Smooth muscle cell (in vitro differentiated cells): ENCODE results near the gene FAM222A. TPM values are rescaled to one million over a fixed set of nuclear protein-coding genes. Genes with fewer than 3 reads are reported as not detected.

Source experiments
- DNase-seq: peaks from one replicate; lab custom pipeline; 2025; ENCODE audit not compliant: unreplicated experiment; lab: John Stamatoyannopoulos, UW
- H2AFZ ChIP-seq: fragments of 200-600 bp; sonication (generic); 2 replicates; pipeline ENCODE4 v1.6.0; 2016; ENCODE audit warnings: antibody characterized with exemption, low read depth, mild to moderate bottlenecking
- H3F3A ChIP-seq: fragments of 200-600 bp; sonication (generic); 2 replicates; pipeline ENCODE4 v1.6.0; 2017; ENCODE audit warnings: antibody characterized with exemption, low read depth
- H3K27ac ChIP-seq: fragments of 200-600 bp; sonication (generic); 2 replicates; pipeline ENCODE4 v1.5.1; 2016; ENCODE audit warnings: low read depth, mild to moderate bottlenecking
- H3K27me3 ChIP-seq: fragments of 200-600 bp; sonication (generic); 2 replicates; pipeline ENCODE4 v1.6.1; 2016; ENCODE audit warnings: low read depth, mild to moderate bottlenecking
- H3K36me3 ChIP-seq: fragments of 200-600 bp; sonication (generic); 2 replicates; pipeline ENCODE4 v1.5.1; 2016; ENCODE audit warnings: low read depth
- H3K4me1 ChIP-seq: fragments of 200-600 bp; sonication (generic); 2 replicates; pipeline ENCODE4 v1.5.1; 2016; ENCODE audit warnings: low read depth
- H3K4me2 ChIP-seq: fragments of 200-600 bp; sonication (generic); 2 replicates; pipeline ENCODE4 v1.6.0; 2016; ENCODE audit warnings: mild to moderate bottlenecking
- H3K4me3 ChIP-seq: fragments of 200-600 bp; sonication (generic); 2 replicates; pipeline ENCODE4 v1.5.1; 2016; ENCODE audit warnings: mild to moderate bottlenecking
- H3K79me2 ChIP-seq: fragments of 200-600 bp; sonication (generic); 2 replicates; pipeline ENCODE4 v1.6.0; 2016; ENCODE audit warnings: low read depth, mild to moderate bottlenecking
- H3K9ac ChIP-seq: fragments of 200-600 bp; sonication (generic); 2 replicates; pipeline ENCODE4 v1.6.0; 2016; ENCODE audit warnings: low read depth
- H3K9me3 ChIP-seq: fragments of 200-600 bp; sonication (generic); replicated peaks from 2 replicates; pipeline ENCODE4 v1.5.1; 2016; ENCODE audit warnings: low read depth
- H4K20me1 ChIP-seq: fragments of 200-600 bp; sonication (generic); 2 replicates; pipeline ENCODE4 v1.6.0; 2016; ENCODE audit warnings: low read depth
- WGBS: methylation state at CpG from one replicate; pipeline ENCODE4 v1.1.7; 2016; ENCODE audit warnings: low lambda C conversion rate; 5-methylcytosine and 5-hydroxymethylcytosine counted together
- polyA plus RNA-seq: library from polyadenylated mRNA; unstranded; fragments of >200 nt; fragmentation: Nextera tagmentation; extraction: Ambion mirVana; gene quantifications from 2 replicates; pipeline ENCODE4 v1.2.1, GENCODE V29; 2016
- total RNA-seq: library from RNA; depleted of rRNA; stranded (reverse); fragments of >200 nt; gene quantifications from 2 replicates; pipeline ENCODE4 v1.2.3, GENCODE V29; 2014
- TF ChIP-seq, protein P1 (sequence below): fragments of 200-600 bp; sonication (generic); IDR thresholded peaks from 2 replicates; pipeline ENCODE4 v1.5.1; 2017; ENCODE audit warnings: borderline replicate concordance, mild to moderate bottlenecking, antibody characterized with exemption; ENCODE audit not compliant: insufficient read depth, poor library complexity, severe bottlenecking

The FAM222A gene
- total and polyA plus RNA-seq, 2 experiments from 2014 or later, result 0.85 to 1.7 TPM

DNA sequence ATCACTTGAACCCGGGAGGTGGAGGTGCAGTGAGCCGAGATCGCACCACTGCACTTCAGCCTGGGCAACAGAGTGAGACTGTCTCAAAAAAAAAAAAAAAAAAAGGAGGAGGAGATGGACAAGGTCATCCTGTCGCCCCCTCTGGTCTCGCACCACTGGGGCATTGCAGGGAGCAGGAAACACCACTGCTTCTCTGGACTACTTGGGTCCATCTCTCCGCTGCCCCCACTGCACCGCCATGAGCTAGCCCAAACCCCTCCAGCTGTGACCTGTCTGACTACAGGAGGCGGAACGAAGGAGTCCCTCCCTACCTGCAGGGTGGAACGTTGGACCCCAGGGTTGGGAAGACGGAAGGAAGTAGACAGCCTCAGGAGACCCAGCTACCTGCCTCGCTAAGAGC lies 18.2 kb upstream of the FAM222A start:
- no peak overlapping the region for H2AFZ ChIP-seq
- no peaks in the 10 kb centered on the region for H3K36me3 ChIP-seq
- no peaks in the 10 kb centered on the region for H4K20me1 ChIP-seq
- H3K27ac ChIP-seq, result no peak overlapping the region
- peaks cover 9% of the 10 kb centered on the region for H3F3A ChIP-seq
- H3K4me2 ChIP-seq, result peak overlapping the region; percentile 67
- H3K4me3 ChIP-seq, result no peak overlapping the region
- H3K9ac ChIP-seq, result no peak overlapping the region
- no peaks in the 10 kb centered on the region for H3K27me3 ChIP-seq
- WGBS, result 89% methylated on average over 12 of the region's 12 CpGs
- DNase-seq, result no peak
- TF ChIP-seq, protein P1, sequence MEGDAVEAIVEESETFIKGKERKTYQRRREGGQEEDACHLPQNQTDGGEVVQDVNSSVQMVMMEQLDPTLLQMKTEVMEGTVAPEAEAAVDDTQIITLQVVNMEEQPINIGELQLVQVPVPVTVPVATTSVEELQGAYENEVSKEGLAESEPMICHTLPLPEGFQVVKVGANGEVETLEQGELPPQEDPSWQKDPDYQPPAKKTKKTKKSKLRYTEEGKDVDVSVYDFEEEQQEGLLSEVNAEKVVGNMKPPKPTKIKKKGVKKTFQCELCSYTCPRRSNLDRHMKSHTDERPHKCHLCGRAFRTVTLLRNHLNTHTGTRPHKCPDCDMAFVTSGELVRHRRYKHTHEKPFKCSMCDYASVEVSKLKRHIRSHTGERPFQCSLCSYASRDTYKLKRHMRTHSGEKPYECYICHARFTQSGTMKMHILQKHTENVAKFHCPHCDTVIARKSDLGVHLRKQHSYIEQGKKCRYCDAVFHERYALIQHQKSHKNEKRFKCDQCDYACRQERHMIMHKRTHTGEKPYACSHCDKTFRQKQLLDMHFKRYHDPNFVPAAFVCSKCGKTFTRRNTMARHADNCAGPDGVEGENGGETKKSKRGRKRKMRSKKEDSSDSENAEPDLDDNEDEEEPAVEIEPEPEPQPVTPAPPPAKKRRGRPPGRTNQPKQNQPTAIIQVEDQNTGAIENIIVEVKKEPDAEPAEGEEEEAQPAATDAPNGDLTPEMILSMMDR, result no peak
- H3K4me1 ChIP-seq, result peaks cover 12% of the 10 kb centered on the region
- no peaks in the 10 kb centered on the region for H3K79me2 ChIP-seq
- no peaks in the 10 kb centered on the region for H3K9me3 ChIP-seq

DNA sequence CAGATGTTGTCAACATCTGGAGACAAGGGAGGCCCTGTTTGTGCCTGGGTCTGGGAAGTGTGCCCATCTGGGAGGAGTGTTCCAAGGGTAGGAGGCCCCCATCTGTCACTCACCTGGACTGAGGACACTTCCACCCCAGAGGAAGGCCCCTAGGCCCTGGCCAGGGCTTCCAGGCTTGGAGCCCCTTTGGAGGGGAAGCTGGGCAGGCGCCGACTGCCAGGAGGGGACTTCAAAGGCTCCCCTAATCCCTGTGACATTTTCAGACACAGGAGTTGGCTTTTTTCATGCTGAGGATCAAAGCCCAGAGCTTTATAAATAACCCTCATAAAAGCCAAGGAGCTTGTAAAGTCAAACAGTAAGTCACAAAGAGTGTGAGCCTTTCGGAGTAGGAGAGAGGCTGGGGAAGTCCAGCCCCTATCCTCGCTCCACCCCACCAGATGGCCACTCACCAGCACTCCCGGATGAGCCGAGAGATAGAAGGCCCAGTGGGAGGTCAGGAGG lies 17.6 kb upstream of the FAM222A start:
- no peaks in the 10 kb centered on the region for H3K36me3 ChIP-seq
- no peak overlapping the region for H3K9ac ChIP-seq
- TF ChIP-seq, protein P1, result no peak
- no peak overlapping the region for H3K4me3 ChIP-seq
- DNase-seq, result no peak
- WGBS, result 11% methylated on average over 6 of the region's 6 CpGs
- H2AFZ ChIP-seq, result no peak overlapping the region
- no peaks in the 10 kb centered on the region for H4K20me1 ChIP-seq
- peak overlapping the region; percentile 40 for H3K27ac ChIP-seq
- peaks cover 12% of the 10 kb centered on the region for H3K4me1 ChIP-seq
- peak overlapping the region; percentile 67 for H3K4me2 ChIP-seq
- H3K79me2 ChIP-seq, result no peaks in the 10 kb centered on the region
- H3K9me3 ChIP-seq, result no peaks in the 10 kb centered on the region
- H3K27me3 ChIP-seq, result no peaks in the 10 kb centered on the region
- peaks cover 9% of the 10 kb centered on the region for H3F3A ChIP-seq

DNA sequence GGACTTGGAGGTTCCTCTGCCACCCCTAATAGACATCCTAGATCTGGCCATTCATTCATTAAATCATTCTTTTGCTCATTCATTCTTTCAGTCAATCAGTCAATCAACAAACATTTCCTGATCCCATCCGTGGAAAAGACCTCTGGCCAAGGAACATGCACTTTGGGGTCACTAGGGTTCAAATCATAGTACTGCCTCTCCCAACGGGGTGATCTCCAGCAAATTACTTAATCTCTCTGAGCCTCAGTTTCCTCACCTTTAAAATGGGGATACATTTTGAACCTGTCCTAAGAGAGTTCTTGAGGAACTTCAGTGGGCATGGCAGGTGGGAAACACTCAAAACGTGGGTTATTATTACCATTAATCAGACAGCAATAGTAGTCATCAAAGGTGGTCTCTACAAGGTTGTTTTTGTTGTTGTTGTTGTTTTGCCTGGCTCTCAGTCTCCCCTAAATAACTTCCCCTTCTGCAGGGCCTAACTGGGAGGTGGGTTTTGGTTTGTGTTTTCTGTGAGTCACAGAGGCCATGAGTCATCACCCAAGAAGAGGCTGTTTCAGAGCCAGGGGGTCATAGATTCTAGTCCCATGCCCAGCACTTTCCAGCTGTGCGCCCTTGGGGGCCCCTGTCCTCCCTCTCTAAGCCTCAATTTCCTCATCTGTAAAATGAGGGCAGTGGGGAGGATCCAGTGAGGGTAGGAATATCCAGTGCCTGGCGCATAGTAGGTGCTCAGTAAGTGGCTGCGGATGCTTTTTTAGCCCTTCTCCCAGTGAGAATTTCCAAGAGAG lies 16.9 kb upstream of the FAM222A start:
- 60% methylated on average over 6 of the region's 6 CpGs for WGBS
- Histone ChIP-seq H3K9ac (no peak overlapping the region), H3K36me3 (no peaks in the 10 kb centered on the region), H2AFZ (no peak overlapping the region), H3K9me3 (no peaks in the 10 kb centered on the region), H3F3A (peaks cover 9% of the 10 kb centered on the region), H3K79me2 (no peaks in the 10 kb centered on the region), H3K27me3 (no peaks in the 10 kb centered on the region), H3K4me3 (no peak overlapping the region), H3K4me2 (peak overlapping the region; percentile 50), H4K20me1 (no peaks in the 10 kb centered on the region), H3K4me1 (peaks cover 12% of the 10 kb centered on the region), H3K27ac (no peak overlapping the region)
- TF ChIP-seq, protein P1, result no peak
- DNase-seq, result no peak

DNA sequence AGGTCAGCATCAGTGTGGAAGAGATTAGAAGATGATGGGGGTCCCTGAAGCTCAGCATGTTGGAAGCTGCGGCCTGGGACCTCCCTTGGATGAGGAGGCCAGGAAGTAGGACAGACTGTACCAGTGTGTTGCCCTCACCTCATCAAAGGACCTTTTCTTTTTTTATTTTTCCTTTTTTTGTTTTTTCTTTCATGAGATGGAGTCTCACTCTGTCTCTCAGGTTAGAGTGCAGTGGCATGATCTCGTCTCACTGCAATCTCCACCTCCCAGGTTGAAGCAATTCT lies 16.4 kb upstream of the FAM222A start:
- no peak for DNase-seq
- H3K9me3 ChIP-seq, result no peaks in the 10 kb centered on the region
- TF ChIP-seq, protein P1, result no peak
- H3K9ac ChIP-seq, result no peak overlapping the region
- H3K79me2 ChIP-seq, result no peaks in the 10 kb centered on the region
- no peaks in the 10 kb centered on the region for H4K20me1 ChIP-seq
- no peaks in the 10 kb centered on the region for H3K27me3 ChIP-seq
- H3K4me2 ChIP-seq, result no peak overlapping the region
- no peak overlapping the region for H3K27ac ChIP-seq
- H3K36me3 ChIP-seq, result no peaks in the 10 kb centered on the region
- H3K4me3 ChIP-seq, result no peak overlapping the region
- H3K4me1 ChIP-seq, result peaks cover 12% of the 10 kb centered on the region
- no peak overlapping the region for H2AFZ ChIP-seq
- peaks cover 9% of the 10 kb centered on the region for H3F3A ChIP-seq
- WGBS, result 81% methylated on average over 2 of the region's 2 CpGs
